Measurements from ENCODE around the gene FMNL3.
"Not testable (repeated sequence)": the region's sequence is repeated elsewhere in the genome, so short reads cannot be mapped to it uniquely, and the experiment has no call there.

FMNL3 gene

GRCh38 chr12:49632401-49632800 is 74.8 kb downstream of the FMNL3 start:
- DNase-seq (ENCODE audit: low read depth in 2 of 2) = no peak

GRCh38 chr12:49631336-49631907 is 75.8 kb downstream of the FMNL3 start:
- DNase-seq (ENCODE audit: low read depth in 2 of 2) = no peak

GRCh38 chr12:49627752-49628360 is 79.3 kb downstream of the FMNL3 start:
- DNase-seq (ENCODE audit: low read depth in 2 of 2) = no peak

GRCh38 chr12:49626836-49627235 is 80.4 kb downstream of the FMNL3 start:
- no peak for DNase-seq (ENCODE audit: low read depth in 2 of 2)

DNA sequence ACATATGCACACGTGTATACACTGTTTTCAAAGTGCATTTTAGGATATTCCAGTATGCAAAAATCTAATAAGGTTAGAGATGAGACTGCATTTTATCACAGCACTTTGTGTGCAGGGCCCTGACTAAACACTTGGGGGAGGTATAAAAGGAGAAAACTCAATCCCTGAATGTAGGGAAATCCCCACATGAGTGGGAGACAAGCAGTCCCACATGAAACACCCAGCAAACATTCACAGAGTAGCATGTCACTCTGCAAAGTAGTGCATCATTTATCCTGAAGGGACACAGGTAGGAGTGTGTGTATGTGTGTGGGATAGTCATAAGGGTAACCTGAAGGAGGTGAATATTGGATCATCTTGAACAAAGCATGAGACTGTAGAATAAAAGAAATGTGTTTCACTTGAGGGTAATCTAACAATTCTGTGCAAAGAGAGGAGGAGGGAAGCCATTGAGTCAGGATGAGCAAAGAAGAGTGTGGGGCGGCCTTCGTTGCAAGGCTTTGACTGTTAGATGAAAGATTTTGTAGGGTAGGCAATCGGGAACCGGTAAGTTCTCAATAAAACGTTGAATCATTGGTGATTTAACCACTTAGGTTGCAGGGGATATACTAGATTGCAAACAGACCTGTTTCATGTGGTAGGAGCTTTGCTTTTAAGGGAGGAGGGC is 80.9 kb downstream of the FMNL3 start:
- no peak for DNase-seq (ENCODE audit: low read depth in 2 of 2)

DNA sequence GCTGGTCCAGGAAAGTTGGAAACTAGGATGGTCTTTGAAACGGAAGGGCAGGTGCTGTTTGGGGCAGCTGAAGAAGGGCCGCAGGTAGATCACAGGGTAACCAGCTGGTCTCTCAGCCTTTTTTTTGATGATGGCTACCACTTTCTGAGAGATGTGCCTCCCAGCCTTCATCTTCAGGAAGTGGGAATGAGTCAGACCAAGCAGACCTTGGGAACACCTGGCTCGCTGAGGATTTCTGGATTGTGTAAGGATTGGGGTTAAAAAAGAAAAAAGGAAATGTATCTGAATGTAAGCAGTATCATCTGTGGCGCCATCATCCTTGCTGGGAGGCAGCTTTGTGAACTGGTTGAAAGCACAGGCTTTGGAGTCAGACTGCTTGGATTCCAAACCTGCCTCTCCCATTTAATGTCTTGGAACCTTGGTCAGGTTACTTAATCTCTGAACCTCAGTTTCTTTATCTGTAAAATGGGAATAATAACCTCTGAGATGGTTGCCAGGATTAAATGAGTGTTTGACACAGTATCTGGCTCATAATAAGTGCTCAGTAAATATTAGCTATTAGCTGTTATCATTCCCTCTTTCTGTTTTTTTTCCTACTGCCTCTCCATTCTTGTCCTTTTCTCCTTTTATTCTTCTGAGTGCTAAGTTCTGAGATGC is 82.2 kb downstream of the FMNL3 start:
- no peak for DNase-seq (ENCODE audit: low read depth in 2 of 2)

- peak; percentile 61 to 66 for DNase-seq (ENCODE audit: low read depth in 2 of 2)
Measured at GRCh38 chr12:49623142-49623904, 83.9 kb downstream of the FMNL3 start, which contains the start of gene PRPF40B. TSS of gene PRPF40B (plus strand) at chr12:49623561. CDS start at chr12:49623591, 30 bp downstream.

GRCh38 chr12:49622501-49623141 is 84.6 kb downstream of the FMNL3 start:
- peak in 1 of 2 donors; percentile 4 for DNase-seq (ENCODE audit: low read depth in 2 of 2)

- no peak for DNase-seq (ENCODE audit: low read depth in 2 of 2)
Measured at GRCh38 chr12:49621651-49622500, 85.3 kb downstream of the FMNL3 start.

GRCh38 chr12:49619286-49619685 is 87.9 kb downstream of the FMNL3 start:
- DNase-seq (ENCODE audit: low read depth in 2 of 2) = no peak

- no peak for DNase-seq (ENCODE audit: low read depth in 2 of 2)
Measured at GRCh38 chr12:49618576-49618975, 88.6 kb downstream of the FMNL3 start.

GRCh38 chr12:49616533-49617219 is 90.5 kb downstream of the FMNL3 start:
- no peak for DNase-seq (ENCODE audit: low read depth in 2 of 2)

DNA sequence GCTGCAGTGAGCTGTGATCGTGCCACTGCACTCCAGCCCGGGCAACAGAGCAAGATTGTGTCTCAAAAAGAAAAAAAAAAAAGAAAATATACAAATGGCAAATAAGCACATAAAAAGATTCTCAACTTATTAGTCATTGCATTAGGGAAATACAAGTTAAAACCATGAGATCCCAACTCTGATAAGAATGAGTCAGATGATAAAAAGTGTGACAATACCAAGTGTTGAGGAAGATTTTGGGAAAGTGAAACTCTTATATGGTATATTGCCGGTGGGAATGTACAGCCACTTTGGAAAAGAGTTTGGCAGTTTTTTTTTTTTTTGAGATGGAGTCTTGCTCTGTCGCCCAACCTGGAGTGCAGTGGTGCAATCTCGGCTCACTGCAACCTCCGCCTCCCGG is 91.5 kb downstream of the FMNL3 start:
- DNase-seq (ENCODE audit: low read depth in 2 of 2) = no peak

DNA sequence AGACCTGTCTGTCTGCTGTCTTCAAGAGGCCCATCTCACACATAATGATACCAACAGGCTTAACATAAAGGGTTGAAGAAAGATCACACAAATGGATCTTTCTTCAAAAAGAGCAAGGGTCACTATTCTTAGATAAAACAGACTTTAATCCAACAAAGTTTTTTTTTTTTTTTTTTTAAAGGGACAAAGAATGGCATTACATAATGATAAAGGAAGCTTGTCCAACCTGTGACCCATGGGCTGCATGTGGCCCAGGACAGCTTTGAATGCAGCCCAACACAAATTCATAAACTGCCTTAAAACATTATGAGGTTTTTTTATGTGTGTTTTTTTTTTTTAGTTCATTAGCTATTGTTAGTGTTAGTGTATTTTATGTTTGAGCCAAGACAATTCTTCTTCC is 95.0 kb downstream of the FMNL3 start:
- DNase-seq (ENCODE audit: low read depth in 2 of 2) = no peak

- not testable (repeated sequence) for DNase-seq (ENCODE audit: low read depth in 2 of 2)
Measured at GRCh38 chr12:49610785-49611184, 96.4 kb downstream of the FMNL3 start.

- no peak for DNase-seq (ENCODE audit: low read depth in 2 of 2)
Measured at GRCh38 chr12:49609875-49610154, 97.4 kb downstream of the FMNL3 start.

DNA sequence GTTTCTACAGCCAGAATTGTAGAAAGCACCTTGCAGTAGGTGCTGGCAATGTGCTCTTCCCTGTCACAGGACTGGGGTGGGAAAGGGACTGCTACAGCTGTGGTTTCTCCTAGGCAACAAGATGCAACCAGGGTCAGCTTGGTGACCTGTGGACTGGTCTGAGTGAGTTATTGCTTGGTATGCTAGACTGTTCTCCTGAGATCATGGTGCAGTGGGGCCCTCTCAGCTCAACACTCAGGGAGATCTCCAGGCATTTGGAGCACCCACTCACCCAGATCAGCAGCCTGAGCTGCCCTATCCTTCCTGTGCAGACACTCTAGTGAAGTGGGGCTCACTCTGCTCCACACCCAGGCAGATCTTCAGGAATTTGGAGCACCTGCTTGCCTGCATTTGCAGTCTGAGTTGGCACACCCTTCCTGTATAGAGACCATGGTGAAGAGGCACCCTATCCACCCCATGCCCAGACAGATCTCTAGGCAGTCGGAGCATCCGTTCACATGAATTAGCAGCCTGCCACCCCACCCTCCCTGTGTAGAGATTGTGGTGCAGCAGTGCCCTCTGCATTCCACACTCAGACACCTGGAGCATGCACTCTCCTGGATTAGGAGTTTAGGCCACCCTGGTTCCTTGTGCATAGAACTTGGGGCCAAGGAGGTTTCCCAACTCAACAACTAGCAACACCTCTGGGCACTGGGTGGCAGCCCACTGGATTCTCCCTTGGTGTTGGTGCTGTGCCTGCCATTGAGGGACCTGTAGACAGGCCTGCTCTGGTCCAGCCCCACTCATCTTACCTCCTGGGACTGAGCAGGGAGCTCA is 97.9 kb downstream of the FMNL3 start:
- no peak for DNase-seq (ENCODE audit: low read depth in 2 of 2)

GRCh38 chr12:49605539-49605938 is 101.7 kb downstream of the FMNL3 start, which contains the start of gene FAM186B:
TSS of gene FAM186B (minus strand) at chr12:49605639. CDS start at chr12:49605477, 162 bp downstream.
- DNase-seq (ENCODE audit: low read depth in 2 of 2) = not testable (repeated sequence)

GRCh38 chr12:49604856-49605255 is 102.3 kb downstream of the FMNL3 start:
- no peak for DNase-seq (ENCODE audit: low read depth in 2 of 2)
